Spleen (tissue), 11 donors: ENCODE data around the gene AUP1. TPM values are rescaled to one million over a fixed set of nuclear protein-coding genes. Genes with fewer than 3 reads are reported as not detected.
A peak's percentile ranks its signal among the peaks of the same experiment; 100 is the strongest.

Experiments
- DNase-seq: peaks from one replicate; pipeline ENCODE4 v3.0.0-alpha.2; 2020
- H3K27ac ChIP-seq, 8 donors: fragments of 200-600 bp; sonication (generic) in 7 of 8; 1 replicate in 4 of 8; 2 replicates in 4 of 8; pipeline versions ENCODE4 v1.5.0 to v1.8.0; 2016 to 2021; ENCODE audit warnings: inconsistent platforms in 4 of 8, mild to moderate bottlenecking in 4 of 8, moderate library complexity in 1 of 8
- H3K27me3 ChIP-seq, 7 donors: fragments of 200-600 bp; sonication (generic) in 6 of 7; replicated peaks in 1 of 7; 1 replicate in 4 of 7; 2 replicates in 3 of 7; pipeline versions ENCODE4 v1.5.0 to v1.8.0; 2016 to 2021; ENCODE audit warnings: inconsistent platforms in 3 of 7, mild to moderate bottlenecking in 1 of 7
- H3K36me3 ChIP-seq, 6 donors: fragments of 200-600 bp; sonication (generic) in 5 of 6; 1 replicate in 4 of 6; 2 replicates in 2 of 6; pipeline versions ENCODE4 v1.5.0 to v1.8.0; 2016 to 2021; ENCODE audit warnings: inconsistent platforms in 2 of 6
- H3K4me1 ChIP-seq, 6 donors: fragments of 200-600 bp; sonication (generic) in 5 of 6; 1 replicate in 3 of 6; 2 replicates in 3 of 6; pipeline versions ENCODE4 v1.5.0 to v1.8.0; 2016 to 2021; ENCODE audit warnings: inconsistent platforms in 3 of 6
- H3K4me3 ChIP-seq, 8 donors: fragments of 200-600 bp; sonication (generic) in 7 of 8; 1 replicate in 4 of 8; 2 replicates in 4 of 8; pipeline versions ENCODE4 v1.5.0 to v1.8.0; 2016 to 2021; ENCODE audit warnings: inconsistent platforms in 4 of 8, mild to moderate bottlenecking in 4 of 8, moderate library complexity in 2 of 8
- H3K9me3 ChIP-seq, 8 donors: fragments of 200-600 bp; sonication (generic) in 7 of 8; 1 replicate in 4 of 8; 2 replicates in 4 of 8; pipeline versions ENCODE4 v1.5.0 to v1.8.0; 2016 to 2021; ENCODE audit warnings: inconsistent platforms in 4 of 8
- CTCF ChIP-seq, 11 experiments: fragments of 200-600 bp in 7 of 11; fragments of 450-650 bp in 4 of 11; sonication (generic) in 4 of 11; IDR thresholded peaks in 8 of 11; conservative IDR thresholded peaks in 3 of 11; 1 replicate in 7 of 11; 2 replicates in 4 of 11; pipeline versions ENCODE4 v1.4.0 to v1.8.0; 2016 to 2021; ENCODE audit warnings: antibody characterized with exemption in 11 of 11, inconsistent platforms in 4 of 11, mild to moderate bottlenecking in 1 of 11
- POLR2A ChIP-seq, 3 donors: fragments of 450-650 bp; IDR thresholded peaks; one replicate each; pipeline ENCODE4 v1.5.1; 2017; ENCODE audit warnings: antibody characterized with exemption in 3 of 3, mild to moderate bottlenecking in 1 of 3
- POLR2AphosphoS5 ChIP-seq, 3 donors: sonication (generic); formaldehyde crosslinking; IDR thresholded peaks; one replicate each; pipeline ENCODE4 v1.5.1; 2017; ENCODE audit warnings: antibody characterized with exemption in 3 of 3
- WGBS, 5 donors: extraction: QIAGEN DNeasy Blood & Tissue Kit in 3 of 5; methylation state at CpG; one replicate each; pipeline versions ENCODE4 v1.1.5 to v1.1.7; 2013 to 2018; 5-methylcytosine and 5-hydroxymethylcytosine counted together
- intact Hi-C: fragments of 100-400 bp; cut with DNase I; formaldehyde crosslinking; loops from one replicate; pipeline ENCODE4 v1.15.0; 2023; ENCODE audit warnings: low total_unique reads
- polyA plus RNA-seq, 3 donors: library from polyadenylated mRNA; stranded (reverse); fragments of 200-250 nt; gene quantifications; one replicate each; pipeline ENCODE4 v1.2.1, GENCODE V29; 2013
- total RNA-seq, 7 donors: library from RNA; depleted of rRNA in 3 of 7; stranded (reverse); fragments of >200 nt in 3 of 7; fragmentation: NEBNext Ultra II Directional in 4 of 7; extraction: Animal tissue kit (Norgen Biotek cat#: 25700) in 4 of 7; gene quantifications; one replicate each; pipeline versions ENCODE4 v1.1.0 to v1.2.1, GENCODE V29; 2016 to 2021
- donor health status: healthy with polysubstance abuse.
- donor health status: DM: no; HTN: no; CAD: no; lungs with moderate emphysema.
- donor health status: DM: no; HTN: no; CAD: no.
- donor health status: Bipolar disorder and iron deficiency.
- donor health status: healthy.
- donor health status: DM: no; HTN: no; CAD: no.
- donor health status: DM: yes; HTN: yes; CAD: no.

Gene AUP1
- total and polyA plus RNA-seq, 10 donors: 107 to 226 (median 135) TPM

GRCh38 chr2:74537140-74537539 lies 7.6 kb upstream of the AUP1 start:
- H3K4me3 ChIP-seq: no peak overlapping the region
- TF ChIP-seq POLR2AphosphoS5 (IDR thresholded peaks at IDR 0.05): no peak
- TF ChIP-seq POLR2A (IDR thresholded peaks at IDR 0.05): no peak
- no peak for TF ChIP-seq CTCF (IDR thresholded peaks at IDR 0.05 in 8 of 11, conservative IDR thresholded peaks at IDR 0.05 in 3 of 11)
- H3K27me3 ChIP-seq: no peaks in the 10 kb centered on the region
- peaks cover 0 to 33% (median 4%) of the 10 kb centered on the region in 6 donors for H3K4me1 ChIP-seq
- WGBS, 5 donors: 74 to 82% (median 79%) methylated on average over 4 of the region's 4 CpGs
- DNase-seq: no peak
- no peak overlapping the region for H3K27ac ChIP-seq
- H3K9me3 ChIP-seq: no peaks in the 10 kb centered on the region
- intact Hi-C loops: no loop called here
- peaks cover 0 to 25% (median 12%) of the 10 kb centered on the region in 6 donors for H3K36me3 ChIP-seq

- H3K4me3 ChIP-seq: no peak overlapping the region
- H3K27ac ChIP-seq: no peak overlapping the region
- WGBS, 5 donors: 87 to 91% (median 90%) methylated on average over 21 to 23 of the region's 23 CpGs
- peaks cover 0 to 32% (median 12%) of the 10 kb centered on the region in 6 donors for H3K36me3 ChIP-seq
- DNase-seq: peak; percentile 71
- no peaks in the 10 kb centered on the region for H3K27me3 ChIP-seq
- peaks cover 4 to 41% (median 12%) of the 10 kb centered on the region in 6 donors for H3K4me1 ChIP-seq
- intact Hi-C loops: no loop called here
- H3K9me3 ChIP-seq: no peaks in the 10 kb centered on the region
- TF ChIP-seq CTCF (IDR thresholded peaks at IDR 0.05 in 8 of 11, conservative IDR thresholded peaks at IDR 0.05 in 3 of 11) (no peak), POLR2A (IDR thresholded peaks at IDR 0.05) (no peak), POLR2AphosphoS5 (IDR thresholded peaks at IDR 0.05) (peak in 2 of 3 donors; percentile 7 to 49)
These were observed 6.9 kb upstream of the AUP1 start for GRCh38 chr2:74536166-74536950.

- WGBS, 5 donors: 86 to 93% (median 93%) methylated on average over 10 of the region's 10 CpGs
- intact Hi-C loops: no loop called here
- DNase-seq: peak; percentile 41
- peaks cover 11 to 46% (median 21%) of the 10 kb centered on the region in 6 donors for H3K4me1 ChIP-seq
- peaks cover 0 to 33% (median 12%) of the 10 kb centered on the region in 6 donors for H3K36me3 ChIP-seq
- H3K4me3 ChIP-seq: no peak overlapping the region
- H3K27ac ChIP-seq: no peak overlapping the region
- H3K9me3 ChIP-seq: no peaks in the 10 kb centered on the region
- no peaks in the 10 kb centered on the region for H3K27me3 ChIP-seq
- TF ChIP-seq POLR2A (IDR thresholded peaks at IDR 0.05) (no peak), POLR2AphosphoS5 (IDR thresholded peaks at IDR 0.05) (peak in 1 of 3 donors; percentile 39), CTCF (IDR thresholded peaks at IDR 0.05 in 8 of 11, conservative IDR thresholded peaks at IDR 0.05 in 3 of 11) (no peak)
These were observed 6.0 kb upstream of the AUP1 start for GRCh38 chr2:74535440-74535965.

- intact Hi-C loops: no loop called here
- Histone ChIP-seq H3K4me3 (no peak overlapping the region), H3K36me3 (peaks cover 0 to 33% (median 12%) of the 10 kb centered on the region in 6 donors), H3K4me1 (peaks cover 11 to 38% (median 23%) of the 10 kb centered on the region in 6 donors), H3K27me3 (no peaks in the 10 kb centered on the region), H3K27ac (no peak overlapping the region), H3K9me3 (no peaks in the 10 kb centered on the region)
- 81 to 86% (median 85%) methylated on average over 12 of the region's 12 CpGs for WGBS, 5 donors
- TF ChIP-seq POLR2AphosphoS5 (IDR thresholded peaks at IDR 0.05) (peak in 2 of 3 donors; percentile 29 to 47), POLR2A (IDR thresholded peaks at IDR 0.05) (no peak)
- peak; percentile 72 for DNase-seq
These were observed 4.9 kb upstream of the AUP1 start for GRCh38 chr2:74534411-74534810.
